Thyroid gland (tissue), 4 donors: Measurements from ENCODE around the gene GPR63. TPM values are rescaled to one million over a fixed set of nuclear protein-coding genes. Genes with fewer than 3 reads are reported as not detected.
"Not testable (repeated sequence)": the region's sequence is repeated elsewhere in the genome, so short reads cannot be mapped to it uniquely, and the experiment has no call there.

Source experiments
- DNase-seq, 2 donors: peaks; one replicate each; pipeline ENCODE4 v3.0.0-alpha.2; 2019
- H3K27ac ChIP-seq, 3 donors: fragments of 200-600 bp; sonication (generic); 1 replicate in 2 of 3; 2 replicates in 1 of 3; pipeline ENCODE4 v1.5.1; 2016 to 2019; ENCODE audit warnings: mild to moderate bottlenecking in 1 of 3, moderate library complexity in 1 of 3
- H3K27me3 ChIP-seq: fragments of 200-600 bp; sonication (generic); one replicate; pipeline ENCODE4 v1.5.1; 2019
- H3K36me3 ChIP-seq, 2 donors: fragments of 200-600 bp; sonication (generic); one replicate each; pipeline ENCODE4 v1.5.1; 2016 to 2019
- H3K4me1 ChIP-seq, 2 donors: fragments of 200-600 bp; sonication (generic); one replicate each; pipeline ENCODE4 v1.5.1; 2017 to 2019
- H3K4me3 ChIP-seq, 3 donors: fragments of 200-600 bp; sonication (generic); replicated peaks in 1 of 3; 1 replicate in 2 of 3; 2 replicates in 1 of 3; pipeline ENCODE4 v1.5.1; 2016; ENCODE audit warnings: mild to moderate bottlenecking in 1 of 3
- H3K9me3 ChIP-seq: fragments of 200-600 bp; sonication (generic); one replicate; pipeline ENCODE4 v1.5.1; 2017
- POLR2A ChIP-seq, 2 donors: fragments of 450-650 bp; IDR thresholded peaks; one replicate each; pipeline ENCODE4 v1.6.1; 2017; ENCODE audit warnings: antibody characterized with exemption in 2 of 2, mild to moderate bottlenecking in 2 of 2, moderate library complexity in 1 of 2
- WGBS, 2 donors: methylation state at CpG; one replicate each; pipeline ENCODE4 v1.1.5; 2017; 5-methylcytosine and 5-hydroxymethylcytosine counted together
- intact Hi-C: fragments of 100-400 bp; cut with DNase I; formaldehyde crosslinking; loops from one replicate; pipeline ENCODE4 v1.15.1; 2023
- total RNA-seq, 4 donors: library from RNA; depleted of rRNA; stranded (reverse); fragments of >200 nt; gene quantifications; one replicate each; pipeline ENCODE4 v1.2.3, GENCODE V29; 2016
- TF ChIP-seq, protein P1 (sequence below), 6 experiments: fragments of 200-600 bp in 3 of 6; fragments of 450-650 bp in 3 of 6; sonication (generic) in 3 of 6; IDR thresholded peaks; one replicate each; pipeline ENCODE4 v1.5.1; 2016 to 2019; ENCODE audit warnings: antibody characterized with exemption in 6 of 6, mild to moderate bottlenecking in 2 of 6, inconsistent platforms in 1 of 6, moderate library complexity in 1 of 6

The GPR63 gene, protein sequence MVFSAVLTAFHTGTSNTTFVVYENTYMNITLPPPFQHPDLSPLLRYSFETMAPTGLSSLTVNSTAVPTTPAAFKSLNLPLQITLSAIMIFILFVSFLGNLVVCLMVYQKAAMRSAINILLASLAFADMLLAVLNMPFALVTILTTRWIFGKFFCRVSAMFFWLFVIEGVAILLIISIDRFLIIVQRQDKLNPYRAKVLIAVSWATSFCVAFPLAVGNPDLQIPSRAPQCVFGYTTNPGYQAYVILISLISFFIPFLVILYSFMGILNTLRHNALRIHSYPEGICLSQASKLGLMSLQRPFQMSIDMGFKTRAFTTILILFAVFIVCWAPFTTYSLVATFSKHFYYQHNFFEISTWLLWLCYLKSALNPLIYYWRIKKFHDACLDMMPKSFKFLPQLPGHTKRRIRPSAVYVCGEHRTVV
- total RNA-seq, result 1 to 10 TPM in 2 of 4 donors, under 1 TPM in 2; 0.88 to 2.3 (median 1.3) TPM

DNA sequence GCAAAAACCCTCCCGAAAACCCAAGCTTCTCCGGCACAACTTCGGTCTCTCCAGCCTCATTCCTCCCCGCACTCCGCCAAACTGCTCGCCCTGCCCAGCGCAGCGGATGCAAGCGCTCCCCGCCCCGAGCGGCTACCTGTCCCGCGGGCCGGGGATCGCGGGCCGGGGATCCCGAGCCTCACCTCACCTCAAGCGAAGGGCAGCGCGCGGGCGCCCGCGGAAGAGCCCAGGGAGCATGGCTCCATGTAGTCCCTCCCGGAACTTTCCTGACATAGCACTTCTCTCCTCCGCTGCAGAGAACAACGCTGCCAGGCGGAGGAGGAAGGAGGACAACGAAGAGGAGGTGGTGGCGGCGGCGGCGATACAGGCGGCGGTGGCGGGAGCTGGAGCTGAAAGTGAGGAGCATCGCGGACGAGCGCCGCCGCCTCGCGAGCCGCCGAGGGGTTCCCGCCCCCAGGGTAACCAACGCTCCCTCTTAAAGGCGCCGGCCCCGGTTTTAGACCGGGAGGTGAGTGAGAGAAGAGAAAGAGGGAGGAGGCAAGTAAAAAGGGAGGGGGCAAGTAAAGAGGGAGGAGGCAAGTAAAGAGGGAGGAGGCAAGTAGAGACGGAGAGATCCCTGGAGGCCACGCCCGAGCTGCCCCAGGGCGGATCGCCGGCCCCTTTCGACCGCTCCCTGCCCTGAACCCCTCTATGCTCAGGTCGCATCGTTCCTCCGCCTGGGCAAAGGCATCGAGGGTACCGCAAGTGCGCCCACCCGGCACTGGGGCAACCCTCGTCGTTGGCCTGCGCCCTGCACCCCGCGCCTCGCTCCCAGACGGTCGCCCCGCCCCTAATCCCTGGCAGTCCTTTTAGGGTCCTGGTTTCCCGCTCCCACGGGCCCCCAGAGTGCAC lies at the start of gene GPR63:
TSS of gene GPR63 (minus strand) at position 397 of the 891 bp plus-strand sequence. CDS start 37,746 bp downstream, outside the sequence.
- Histone ChIP-seq H3K36me3 (no peaks in the 10 kb centered on the region), H3K4me3 (peak within 1 kb of the TSS; percentile 14 to 87 (median 57)), H3K4me1 (peaks cover 0 to 9% of the 10 kb centered on the region in 2 donors), H3K9me3 (no peaks in the 10 kb centered on the region), H3K27ac (peak within 1 kb of the TSS in 2 of 3 donors; percentile 24 to 57), H3K27me3 (no peaks in the 10 kb centered on the region)
- TF ChIP-seq, protein P1, sequence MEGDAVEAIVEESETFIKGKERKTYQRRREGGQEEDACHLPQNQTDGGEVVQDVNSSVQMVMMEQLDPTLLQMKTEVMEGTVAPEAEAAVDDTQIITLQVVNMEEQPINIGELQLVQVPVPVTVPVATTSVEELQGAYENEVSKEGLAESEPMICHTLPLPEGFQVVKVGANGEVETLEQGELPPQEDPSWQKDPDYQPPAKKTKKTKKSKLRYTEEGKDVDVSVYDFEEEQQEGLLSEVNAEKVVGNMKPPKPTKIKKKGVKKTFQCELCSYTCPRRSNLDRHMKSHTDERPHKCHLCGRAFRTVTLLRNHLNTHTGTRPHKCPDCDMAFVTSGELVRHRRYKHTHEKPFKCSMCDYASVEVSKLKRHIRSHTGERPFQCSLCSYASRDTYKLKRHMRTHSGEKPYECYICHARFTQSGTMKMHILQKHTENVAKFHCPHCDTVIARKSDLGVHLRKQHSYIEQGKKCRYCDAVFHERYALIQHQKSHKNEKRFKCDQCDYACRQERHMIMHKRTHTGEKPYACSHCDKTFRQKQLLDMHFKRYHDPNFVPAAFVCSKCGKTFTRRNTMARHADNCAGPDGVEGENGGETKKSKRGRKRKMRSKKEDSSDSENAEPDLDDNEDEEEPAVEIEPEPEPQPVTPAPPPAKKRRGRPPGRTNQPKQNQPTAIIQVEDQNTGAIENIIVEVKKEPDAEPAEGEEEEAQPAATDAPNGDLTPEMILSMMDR (IDR thresholded peaks at IDR 0.05), result no peak
- TF ChIP-seq POLR2A (IDR thresholded peaks at IDR 0.05), result peak in 1 of 2 donors; percentile 67
- peak; percentile 60 to 73 for DNase-seq
- intact Hi-C loops, result no loop called here
- WGBS, 2 donors, result 1 to 2% methylated on average over 52 to 74 of the region's 80 CpGs

- no peak for TF ChIP-seq POLR2A (IDR thresholded peaks at IDR 0.05)
- TF ChIP-seq, protein P1 (IDR thresholded peaks at IDR 0.05), result no peak
- no peaks in the 10 kb centered on the region for H3K4me1 ChIP-seq
- no peaks in the 10 kb centered on the region for H3K27me3 ChIP-seq
- H3K27ac ChIP-seq, result no peak overlapping the region
- no peak for DNase-seq
- no peaks in the 10 kb centered on the region for H3K9me3 ChIP-seq
- 87 to 89% methylated on average over 1 of the region's 1 CpG for WGBS, 2 donors
- H3K4me3 ChIP-seq, result no peak overlapping the region
- H3K36me3 ChIP-seq, result peaks cover 14 to 18% of the 10 kb centered on the region in 2 donors
- intact Hi-C loops, result no loop called here
Observed at GRCh38 chr6:96886519-96886918, 49.2 kb upstream of the GPR63 start.

GRCh38 chr6:96885187-96885631 lies 47.9 kb upstream of the GPR63 start:
- H3K9me3 ChIP-seq, H3K27ac ChIP-seq, DNase-seq, H3K36me3 ChIP-seq, intact Hi-C loops, H3K4me1 ChIP-seq, H3K4me3 ChIP-seq, H3K27me3 ChIP-seq: not testable (repeated sequence)
- 75 to 76% methylated on average over 5 of the region's 5 CpGs for WGBS, 2 donors

GRCh38 chr6:96878143-96878542 lies 40.9 kb upstream of the GPR63 start:
- TF ChIP-seq POLR2A (IDR thresholded peaks at IDR 0.05), result no peak
- TF ChIP-seq, protein P1 (IDR thresholded peaks at IDR 0.05), result no peak
- H3K36me3 ChIP-seq, result no peaks in the 10 kb centered on the region
- H3K4me1 ChIP-seq, result no peaks in the 10 kb centered on the region
- H3K27me3 ChIP-seq, result no peaks in the 10 kb centered on the region
- no peaks in the 10 kb centered on the region for H3K9me3 ChIP-seq
- intact Hi-C loops, result no loop called here
- H3K27ac ChIP-seq, result no peak overlapping the region
- H3K4me3 ChIP-seq, result no peak overlapping the region
- DNase-seq, result no peak

GRCh38 chr6:96876886-96877545 lies 39.7 kb upstream of the GPR63 start:
- 87 to 92% methylated on average over 9 of the region's 9 CpGs for WGBS, 2 donors
- intact Hi-C loops, result no loop called here

More at GRCh38 chr6:96876886-96877545, 39.7 kb upstream of the GPR63 start:
- no peak overlapping the region for H3K27ac ChIP-seq
- TF ChIP-seq, protein P1 (IDR thresholded peaks at IDR 0.05), result no peak
- no peak for TF ChIP-seq POLR2A (IDR thresholded peaks at IDR 0.05)
- DNase-seq, result no peak
- H3K36me3 ChIP-seq, result no peaks in the 10 kb centered on the region
- no peak overlapping the region for H3K4me3 ChIP-seq
- H3K27me3 ChIP-seq, result no peaks in the 10 kb centered on the region
- H3K9me3 ChIP-seq, result no peaks in the 10 kb centered on the region
- no peaks in the 10 kb centered on the region for H3K4me1 ChIP-seq
